Stimulated activated CD4-positive, alpha-beta T cell treated with anti-CD3 and anti-CD28 coated beads, Interleukin-12 subunit alpha, Interleukin-12 subunit beta, amount 100 ng/mL, for 4 hours (primary cell): ENCODE measurements around the gene SLC25A48.

Source experiments
- DNase-seq: peaks from one replicate; pipeline ENCODE4 v3.0.0-alpha.2; 2020

SLC25A48 gene

GRCh38 chr5:135934939-135935338, 100.5 kb downstream of the SLC25A48 start:
- DNase-seq: no peak

- DNase-seq: no peak
Measured at GRCh38 chr5:135937245-135937911, 102.9 kb downstream of the SLC25A48 start.
